H9 (cell line): ENCODE results near the gene FNDC1. TPM values are rescaled to one million over a fixed set of nuclear protein-coding genes. Genes with fewer than 3 reads are reported as not detected.

ENCODE experiments used
- DNase-seq: peaks from one replicate; pipeline ENCODE4 v3.0.0-alpha.2; 2017
- H2AFZ ChIP-seq: one replicate; pipeline ENCODE4 v1.6.1; 2013; ENCODE audit warnings: mild to moderate bottlenecking, low read length, control low read depth, moderate library complexity
- H2AK5ac ChIP-seq: 2 replicates; pipeline ENCODE4 v1.6.1; 2013; ENCODE audit warnings: low read length, control low read depth, mixed read lengths; ENCODE audit not compliant: insufficient read length
- H2BK120ac ChIP-seq: one replicate; pipeline ENCODE4 v1.6.1; 2013; ENCODE audit warnings: low read depth, mild to moderate bottlenecking, low read length, control low read depth, inconsistent platforms; ENCODE audit not compliant: poor library complexity, severe bottlenecking
- H2BK12ac ChIP-seq: 2 replicates; pipeline ENCODE4 v1.6.1; 2013; ENCODE audit warnings: low read length, control low read depth, mixed read lengths, low read depth; ENCODE audit not compliant: insufficient read length
- H2BK15ac ChIP-seq: 2 replicates; pipeline ENCODE4 v1.6.1; 2013; ENCODE audit warnings: low read depth, low read length, control low read depth
- H2BK20ac ChIP-seq: one replicate; pipeline ENCODE4 v1.6.1; 2013; ENCODE audit warnings: low read depth, mild to moderate bottlenecking, low read length, control low read depth, inconsistent platforms; ENCODE audit not compliant: poor library complexity, severe bottlenecking
- H2BK5ac ChIP-seq: 2 replicates; pipeline ENCODE4 v1.6.1; 2013; ENCODE audit warnings: low read length, control low read depth, mixed read lengths; ENCODE audit not compliant: insufficient read length
- H3K14ac ChIP-seq: 2 replicates; pipeline ENCODE4 v1.6.1; 2013; ENCODE audit warnings: low read length, control low read depth; ENCODE audit not compliant: insufficient read depth
- H3K18ac ChIP-seq: 2 replicates; pipeline ENCODE4 v1.6.1; 2013; ENCODE audit warnings: low read depth, mild to moderate bottlenecking, mixed read lengths, low read length, control low read depth; ENCODE audit not compliant: insufficient read length
- H3K23ac ChIP-seq: 2 replicates; pipeline ENCODE4 v1.6.1; 2013; ENCODE audit warnings: low read length, control low read depth, mixed read lengths, low read depth; ENCODE audit not compliant: insufficient read length
- H3K23me2 ChIP-seq: 2 replicates; pipeline ENCODE4 v1.6.1; 2013; ENCODE audit warnings: low read depth, mild to moderate bottlenecking, mixed read lengths, low read length, control low read depth; ENCODE audit not compliant: insufficient read length, poor library complexity, severe bottlenecking
- H3K27ac ChIP-seq: 2 replicates; pipeline ENCODE4 v1.5.1; 2013; ENCODE audit warnings: low read length, control low read depth, mixed read lengths, low read depth; ENCODE audit not compliant: insufficient read length
- H3K27me3 ChIP-seq: 2 replicates; pipeline ENCODE4 v1.6.1; 2013; ENCODE audit warnings: low read length, control low read depth, inconsistent platforms; ENCODE audit not compliant: insufficient read depth
- H3K4ac ChIP-seq: 2 replicates; pipeline ENCODE4 v1.6.1; 2013; ENCODE audit warnings: low read depth, mild to moderate bottlenecking, control low read depth, inconsistent platforms, low read length, moderate library complexity
- H3K4me1 ChIP-seq: 2 replicates; pipeline ENCODE4 v1.6.1; 2013; ENCODE audit warnings: low read length, control low read depth, inconsistent platforms; ENCODE audit not compliant: insufficient read depth
- H3K4me2 ChIP-seq: 2 replicates; pipeline ENCODE4 v1.6.1; 2013; ENCODE audit warnings: low read length, control low read depth, mixed read lengths; ENCODE audit not compliant: insufficient read length, insufficient read depth
- H3K56ac ChIP-seq: 2 replicates; pipeline ENCODE4 v1.6.1; 2013; ENCODE audit warnings: low read depth, mild to moderate bottlenecking, mixed read lengths, low read length, control low read depth; ENCODE audit not compliant: insufficient read length
- H3K79me1 ChIP-seq: 2 replicates; pipeline ENCODE4 v1.6.1; 2013; ENCODE audit warnings: low read depth, mild to moderate bottlenecking, moderate library complexity, low read length, control low read depth, inconsistent platforms; ENCODE audit not compliant: insufficient read depth, poor library complexity, severe bottlenecking
- H3K79me2 ChIP-seq: 2 replicates; pipeline ENCODE4 v1.6.1; 2013; ENCODE audit warnings: low read length, control low read depth, inconsistent platforms; ENCODE audit not compliant: insufficient read depth
- H3K9ac ChIP-seq: 2 replicates; pipeline ENCODE4 v1.6.1; 2013; ENCODE audit warnings: low read length, control low read depth, mixed read lengths; ENCODE audit not compliant: insufficient read length; ENCODE audit errors: extremely low read depth
- H3K9me3 ChIP-seq: one replicate; pipeline ENCODE4 v1.6.1; 2013; ENCODE audit warnings: low read depth, low read length, inconsistent platforms; ENCODE audit not compliant: control insufficient read depth
- H3T11ph ChIP-seq: one replicate; pipeline ENCODE4 v1.6.1; 2013; ENCODE audit warnings: mild to moderate bottlenecking, low read length, control low read depth, inconsistent platforms
- H4K20me1 ChIP-seq: one replicate; pipeline ENCODE4 v1.6.1; 2013; ENCODE audit not compliant: control insufficient read depth, insufficient read length, insufficient read depth
- H4K5ac ChIP-seq: 2 replicates; pipeline ENCODE4 v1.6.1; 2013; ENCODE audit warnings: low read depth, mild to moderate bottlenecking, mixed read lengths, low read length, control low read depth; ENCODE audit not compliant: insufficient read length
- H4K8ac ChIP-seq: replicated peaks from 2 replicates; pipeline ENCODE4 v1.6.1; 2013; ENCODE audit warnings: low read length, control low read depth, mixed read lengths, low read depth; ENCODE audit not compliant: insufficient read length
- H4K91ac ChIP-seq: 2 replicates; pipeline ENCODE4 v1.6.1; 2013; ENCODE audit warnings: low read depth, mild to moderate bottlenecking, moderate library complexity, mixed read lengths, low read length, control low read depth; ENCODE audit not compliant: insufficient read length
- H3K27ac Mint-ChIP-seq, 3 experiments: 2 replicates in 2 of 3; 3 replicates in 1 of 3; pipeline ENCODE4 v1.8.0; 2020 to 2021; ENCODE audit warnings: mixed read lengths in 3 of 3, mild to moderate bottlenecking in 1 of 3, moderate library complexity in 1 of 3
- H3K27me3 Mint-ChIP-seq: 2 replicates; pipeline ENCODE4 v1.8.0; 2021; ENCODE audit warnings: low read depth, mild to moderate bottlenecking, moderate library complexity, mixed read lengths
- H3K36me3 Mint-ChIP-seq, 3 experiments: 2 replicates in 2 of 3; 3 replicates in 1 of 3; pipeline ENCODE4 v1.8.0; 2020 to 2021; ENCODE audit warnings: low read depth in 3 of 3, mixed read lengths in 3 of 3; ENCODE audit not compliant: insufficient read depth in 1 of 3
- H3K4me1 Mint-ChIP-seq, 2 experiments: 2 replicates each; pipeline ENCODE4 v1.8.0; 2020; ENCODE audit warnings: mixed read lengths in 2 of 2
- H3K4me3 Mint-ChIP-seq, 2 experiments: 2 replicates in 1 of 2; 3 replicates in 1 of 2; pipeline ENCODE4 v1.8.0; 2020 to 2021; ENCODE audit warnings: mild to moderate bottlenecking in 2 of 2, mixed read lengths in 2 of 2, moderate library complexity in 1 of 2
- H3K9me3 Mint-ChIP-seq, 2 experiments: 2 replicates in 1 of 2; 3 replicates in 1 of 2; pipeline ENCODE4 v1.8.0; 2020; ENCODE audit warnings: mild to moderate bottlenecking in 2 of 2, mixed read lengths in 2 of 2, moderate library complexity in 1 of 2
- CTCF ChIP-seq: fragments of 200-600 bp; sonication (generic); conservative IDR thresholded peaks from 3 replicates; pipeline ENCODE4 v1.8.0; 2021; ENCODE audit warnings: antibody characterized with exemption, mild to moderate bottlenecking
- WGBS: extraction: QIAGEN DNeasy Blood & Tissue Kit; methylation state at CpG from one replicate; pipeline ENCODE4 v1.1.7; 2013; ENCODE audit warnings: missing lambda C conversion rate, low lambda C conversion rate, mixed read lengths; ENCODE audit not compliant: insufficient read length; ENCODE audit errors: extremely low coverage; 5-methylcytosine and 5-hydroxymethylcytosine counted together
- total RNA-seq: library from RNA; stranded (reverse); gene quantifications from 2 replicates; pipeline ENCODE4 v1.2.1, GENCODE V29; 2021

The FNDC1 gene
- total RNA-seq, 1 experiment from 2014 or later: 0.24 TPM

- no peak overlapping the region for H4K8ac ChIP-seq
- no peak overlapping the region for H3K23ac ChIP-seq
- H3K23me2 ChIP-seq: no peaks in the 10 kb centered on the region
- H2BK120ac ChIP-seq: no peak overlapping the region
- no peaks in the 10 kb centered on the region for H3K36me3 Mint-ChIP-seq
- no peak overlapping the region for H2BK12ac ChIP-seq
- H3K18ac ChIP-seq: no peak overlapping the region
- no peak for DNase-seq
- no peaks in the 10 kb centered on the region for H3K79me1 ChIP-seq
- peaks cover 10% of the 10 kb centered on the region; the same call in 1 of the 2 replicates for H3K27me3 Mint-ChIP-seq
- H3K14ac ChIP-seq: no peak overlapping the region
- no peaks in the 10 kb centered on the region for H3K4me1 ChIP-seq
- no peak overlapping the region for H3K4ac ChIP-seq
- no CpG with 5 or more reads among the region's 5 CpGs for WGBS
- no peak overlapping the region for H3K4me2 ChIP-seq
- no peak overlapping the region for H2BK15ac ChIP-seq
- H3K9ac ChIP-seq: no peak overlapping the region
- no peaks in the 10 kb centered on the region for H4K20me1 ChIP-seq
- H3K56ac ChIP-seq: no peak overlapping the region
- H4K5ac ChIP-seq: no peak overlapping the region
- no peak overlapping the region for H2BK20ac ChIP-seq
- no peaks in the 10 kb centered on the region for H3K27me3 ChIP-seq
- H3K9me3 Mint-ChIP-seq: peaks cover 0 to 3% of the 10 kb centered on the region in 2 experiments; a peak in 2 of 5 replicates
- H3T11ph ChIP-seq: no peak overlapping the region
- H3K27ac ChIP-seq: no peak overlapping the region
- H2BK5ac ChIP-seq: no peak overlapping the region
- H2AFZ ChIP-seq: no peak overlapping the region
- peaks cover 0 to 12% of the 10 kb centered on the region in 2 experiments; a peak in 1 of 4 replicates for H3K4me1 Mint-ChIP-seq
- H3K79me2 ChIP-seq: no peaks in the 10 kb centered on the region
- no peak overlapping the region for H4K91ac ChIP-seq
- no peak overlapping the region for H2AK5ac ChIP-seq
- H3K4me3 Mint-ChIP-seq: no peak overlapping the region
- no peak overlapping the region for H3K27ac Mint-ChIP-seq
- H3K9me3 ChIP-seq: no peaks in the 10 kb centered on the region
- TF ChIP-seq CTCF: no peak
These were observed 31.5 kb upstream of the FNDC1 start for GRCh38 chr6:159137676-159138075.
